Measurements from ENCODE around the gene CAVIN2.

Gene CAVIN2

GRCh38 chr2:191838526-191838925 is 8.4 kb downstream of the CAVIN2 start:
- DNase-seq, result no peak

DNA sequence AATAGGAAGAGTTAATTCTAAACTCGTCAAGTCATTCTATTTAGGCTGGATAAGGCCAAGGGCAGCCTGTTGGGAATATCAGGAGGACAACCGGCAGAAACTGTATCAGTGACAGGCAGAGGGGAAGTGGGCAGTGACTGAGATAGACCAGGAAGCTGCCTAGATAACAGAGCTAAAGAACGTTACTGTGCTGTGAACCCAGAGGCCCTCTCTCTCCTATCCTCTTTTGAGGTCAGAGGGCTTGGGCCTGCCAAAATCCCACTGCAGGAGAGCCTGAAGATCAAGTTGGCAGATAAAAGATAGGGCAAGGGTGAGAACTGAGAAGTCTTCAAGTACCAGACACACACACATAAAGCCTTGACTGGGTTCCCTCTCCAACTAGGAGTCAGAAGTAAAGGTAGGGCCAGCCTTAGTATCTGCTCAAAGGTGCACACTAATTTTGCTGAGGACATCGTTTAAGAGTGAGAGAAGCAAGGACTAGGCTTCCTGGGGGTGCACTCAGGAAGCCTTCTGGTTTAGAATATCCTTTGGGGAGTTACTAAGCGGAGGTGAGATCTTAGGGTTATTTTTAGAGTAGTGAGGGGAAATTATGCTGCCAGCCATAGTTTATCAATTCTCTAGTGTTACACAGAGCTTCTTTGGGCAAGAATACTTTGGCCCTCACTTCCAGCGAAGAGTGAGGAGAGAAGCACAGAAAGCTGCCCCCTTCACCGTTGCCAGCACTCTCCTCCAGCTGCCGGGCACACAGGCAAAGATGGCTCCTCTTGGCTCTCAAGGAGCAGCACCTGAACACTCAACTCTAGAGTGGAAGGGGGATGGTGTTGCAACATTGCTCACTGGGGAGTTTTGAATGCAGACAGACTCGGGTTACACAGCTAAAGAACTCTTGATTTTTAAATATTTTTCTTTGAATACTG is 9.8 kb downstream of the CAVIN2 start:
- no peak for DNase-seq

DNA sequence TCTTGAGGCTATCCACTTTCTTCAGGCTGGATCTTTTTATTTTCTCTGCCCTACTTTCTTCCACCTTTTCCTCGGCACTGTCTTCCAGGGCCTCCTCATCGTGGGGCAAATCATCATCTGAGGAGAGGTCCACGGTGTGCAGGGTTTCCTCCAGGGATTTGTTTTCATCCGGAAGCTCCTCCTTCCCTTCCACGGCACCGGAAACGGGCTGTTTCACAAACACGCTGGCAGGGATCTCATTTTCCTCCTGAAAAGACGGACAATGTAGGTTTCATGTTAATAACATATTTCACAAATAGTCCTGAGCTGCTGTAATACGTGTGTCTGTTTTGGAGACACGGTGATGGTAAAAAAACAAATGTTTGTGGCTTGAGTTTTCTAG is 10.4 kb downstream of the CAVIN2 start:
- no peak for DNase-seq

GRCh38 chr2:191835539-191836350 is 11.1 kb downstream of the CAVIN2 start:
- DNase-seq, result no peak

GRCh38 chr2:191835100-191835499 is 11.8 kb downstream of the CAVIN2 start:
- no peak for DNase-seq

DNA sequence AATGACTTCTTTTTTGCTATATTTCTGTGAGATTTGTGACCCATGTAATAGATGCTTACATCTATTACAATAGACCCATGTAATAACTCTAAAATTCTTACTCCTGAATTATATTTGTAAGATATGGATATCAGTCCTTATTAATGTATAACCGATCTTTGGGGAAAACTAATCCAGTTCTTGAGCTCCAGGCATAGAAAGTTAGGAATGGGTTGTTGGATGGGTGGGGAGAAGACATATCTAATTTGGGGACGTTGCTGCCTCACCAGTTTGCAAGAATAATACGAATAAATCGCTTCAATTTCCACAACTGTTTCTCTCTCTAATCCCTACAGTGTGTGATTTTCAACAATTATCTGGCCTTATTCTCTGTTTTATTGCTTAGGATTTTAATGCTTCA is 13.5 kb downstream of the CAVIN2 start:
- DNase-seq, result no peak

GRCh38 chr2:191832668-191833067 is 14.2 kb downstream of the CAVIN2 start:
- DNase-seq, result no peak

DNA sequence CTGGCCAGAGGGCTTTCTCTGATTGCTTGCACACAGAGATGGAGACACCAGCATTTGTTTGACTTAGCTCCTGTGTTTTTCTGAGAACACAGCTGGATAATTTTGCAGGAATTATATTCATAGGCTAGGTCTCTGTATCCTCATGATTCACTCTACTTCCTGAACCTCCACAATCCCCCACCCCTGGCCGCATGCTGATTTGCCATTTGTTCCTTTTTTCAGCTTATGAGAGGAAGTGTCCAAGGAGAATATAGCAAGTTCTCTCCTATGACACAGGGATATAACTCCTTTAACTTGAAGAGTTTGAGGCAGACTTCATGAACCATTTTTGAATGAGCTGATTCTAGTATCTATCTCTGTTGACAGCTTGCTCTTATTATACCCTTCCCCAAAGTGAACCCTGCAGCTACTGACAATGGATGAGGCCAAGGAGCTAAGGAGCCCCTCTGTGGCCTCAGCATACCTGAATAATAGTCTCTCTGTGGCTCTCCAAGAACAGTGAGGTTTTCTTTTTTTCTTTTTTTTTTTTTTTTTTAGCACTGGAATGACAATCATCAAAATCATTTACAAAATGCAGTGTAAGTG is 15.4 kb downstream of the CAVIN2 start:
- no peak for DNase-seq

GRCh38 chr2:191824398-191824797 is 22.5 kb downstream of the CAVIN2 start:
- DNase-seq, result no peak

GRCh38 chr2:191821078-191821477 is 25.8 kb downstream of the CAVIN2 start:
- DNase-seq, result no peak

DNA sequence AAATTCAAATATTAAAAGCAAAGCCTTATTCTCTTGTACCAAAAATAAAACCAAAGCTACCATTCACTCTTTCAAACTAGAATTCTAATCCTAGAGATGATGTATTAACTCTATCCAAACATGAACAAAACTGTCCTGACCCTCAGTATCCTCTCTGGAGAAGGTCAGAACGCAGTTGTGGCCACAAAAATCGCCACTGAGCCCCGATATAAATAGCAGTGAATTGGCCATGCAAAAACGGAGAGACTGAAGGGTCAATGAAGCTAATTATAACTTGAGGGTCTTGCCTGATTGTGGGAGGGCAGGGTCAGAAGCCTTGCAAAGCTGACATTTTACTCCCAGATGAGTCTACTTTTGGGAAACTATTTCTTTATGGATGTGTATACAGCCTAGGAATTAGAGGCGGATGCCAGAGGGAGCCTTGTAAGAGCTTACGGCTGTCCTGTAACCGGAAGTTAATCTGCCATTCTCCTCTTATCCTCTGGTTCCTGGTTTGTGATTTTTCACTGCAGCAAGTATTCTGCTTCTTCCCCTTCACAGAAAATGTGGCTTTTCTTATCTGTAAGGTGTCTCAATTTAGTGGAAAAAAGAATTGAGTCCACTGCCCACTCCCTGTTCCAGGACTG is 28.1 kb downstream of the CAVIN2 start:
- no peak for DNase-seq

DNA sequence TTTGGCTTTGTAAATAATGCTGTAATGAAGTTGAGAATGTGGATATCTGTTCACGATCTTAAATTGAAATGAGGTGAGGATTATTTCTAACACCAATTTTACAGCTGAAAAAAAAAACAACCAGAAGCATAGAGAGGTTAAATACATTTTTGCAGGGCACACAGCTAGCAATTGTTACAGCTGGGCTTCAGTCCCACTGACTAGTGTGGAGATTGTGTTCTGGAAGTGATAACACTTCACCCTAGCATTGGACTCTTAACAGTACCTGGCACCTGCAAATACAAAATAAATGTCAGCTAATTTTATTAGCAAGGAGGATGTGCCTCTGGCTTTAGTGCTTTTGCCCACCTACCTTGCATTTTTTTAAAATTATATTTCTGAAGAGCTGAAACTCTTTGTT is 28.8 kb downstream of the CAVIN2 start:
- no peak for DNase-seq

DNA sequence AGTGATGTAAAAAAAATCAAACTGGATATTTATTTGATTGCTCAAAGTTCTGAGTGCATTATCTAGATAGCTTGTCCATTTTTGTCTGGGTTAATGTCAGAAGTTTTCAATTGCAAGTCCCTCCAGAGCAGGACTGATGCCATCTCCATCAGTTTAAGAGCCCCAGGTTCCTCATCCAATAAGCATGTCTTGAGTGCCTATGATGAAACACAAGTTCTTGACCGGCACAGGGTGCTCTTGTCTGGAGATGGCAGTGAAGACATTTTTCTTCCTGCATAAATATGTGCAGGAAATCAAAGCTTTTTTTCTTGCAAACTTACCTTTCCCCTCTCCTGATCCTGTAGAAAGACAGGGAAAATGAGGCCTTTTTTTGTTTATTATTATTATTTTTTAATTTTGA is 31.9 kb downstream of the CAVIN2 start:
- DNase-seq, result no peak

DNA sequence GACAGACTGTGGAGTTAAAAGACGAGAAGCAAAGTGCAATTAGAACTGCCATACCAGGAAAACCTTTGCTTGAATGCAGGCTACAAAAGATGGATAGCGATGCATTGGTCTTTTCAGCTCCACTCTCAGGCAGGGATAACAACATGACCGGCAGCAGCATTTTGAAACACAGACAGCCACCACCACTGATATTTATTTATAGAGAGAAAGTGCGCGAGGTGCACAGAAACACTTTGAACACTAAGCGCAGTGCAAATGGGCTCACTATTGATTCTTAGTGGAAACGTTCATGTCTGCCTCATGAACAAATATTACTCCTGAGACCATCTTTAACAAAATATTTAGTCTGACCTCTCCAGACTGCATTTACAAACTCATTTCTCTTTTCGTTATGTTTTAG is 32.9 kb downstream of the CAVIN2 start:
- no peak for DNase-seq

DNA sequence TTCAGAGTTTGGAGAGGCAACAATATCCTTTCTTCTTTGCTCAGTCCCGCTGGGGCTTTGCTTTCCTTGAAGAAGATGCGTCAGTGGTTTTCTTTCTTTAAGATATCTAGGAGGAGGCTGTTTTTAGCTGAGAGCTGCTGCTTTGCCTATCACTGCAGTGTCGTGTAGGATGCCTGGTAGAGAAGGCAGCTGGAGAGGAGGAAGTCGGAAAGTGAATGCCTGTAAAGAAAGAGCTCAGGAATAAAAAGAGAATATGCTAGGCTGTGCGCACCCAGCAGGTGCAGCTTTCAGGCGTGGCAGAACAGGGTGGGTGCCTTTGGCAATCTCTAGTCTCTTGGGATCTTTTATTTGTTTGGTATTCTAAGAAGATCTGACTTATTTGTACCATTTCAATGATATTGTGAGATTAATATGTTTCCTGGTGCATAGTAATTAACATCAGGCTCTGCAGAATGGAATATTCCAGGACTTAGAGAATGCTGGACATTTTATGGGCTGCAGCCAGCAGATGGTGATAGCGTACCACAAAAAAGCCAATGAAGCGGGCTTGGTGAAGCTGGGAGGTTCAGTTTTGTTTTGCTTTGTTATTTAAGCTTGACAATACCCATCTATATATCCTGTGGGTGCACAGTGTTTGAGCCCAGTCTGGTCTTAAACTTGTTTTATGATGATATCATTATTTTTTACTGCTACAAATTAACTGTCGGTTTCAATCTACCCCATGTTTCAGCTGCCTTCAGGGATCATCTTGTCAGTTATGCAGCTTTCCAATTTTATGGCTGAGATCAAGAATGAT is 34.9 kb downstream of the CAVIN2 start:
- DNase-seq, result peak; percentile 17 to 48

GRCh38 chr2:191806396-191806795 is 40.5 kb downstream of the CAVIN2 start:
- DNase-seq, result no peak

DNA sequence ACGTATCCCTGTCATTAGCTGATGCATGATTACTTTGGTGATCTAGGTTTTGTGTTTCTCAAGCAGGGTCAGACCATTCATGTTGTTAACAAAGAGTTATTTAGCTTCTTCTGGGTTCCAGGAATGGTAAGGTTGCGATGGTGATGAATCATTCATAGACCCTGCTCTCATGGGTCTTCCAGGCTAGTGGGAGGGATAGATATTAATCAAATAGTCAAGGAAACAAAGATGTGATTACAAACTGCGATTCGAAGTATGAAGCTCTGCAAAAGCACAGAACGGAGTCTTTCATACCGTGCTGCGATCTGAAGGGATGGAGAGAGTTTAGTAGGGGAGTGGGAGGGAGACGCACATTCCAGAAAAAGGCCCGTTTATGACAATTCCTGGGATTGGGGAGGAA is 42.1 kb downstream of the CAVIN2 start:
- DNase-seq, result no peak

DNA sequence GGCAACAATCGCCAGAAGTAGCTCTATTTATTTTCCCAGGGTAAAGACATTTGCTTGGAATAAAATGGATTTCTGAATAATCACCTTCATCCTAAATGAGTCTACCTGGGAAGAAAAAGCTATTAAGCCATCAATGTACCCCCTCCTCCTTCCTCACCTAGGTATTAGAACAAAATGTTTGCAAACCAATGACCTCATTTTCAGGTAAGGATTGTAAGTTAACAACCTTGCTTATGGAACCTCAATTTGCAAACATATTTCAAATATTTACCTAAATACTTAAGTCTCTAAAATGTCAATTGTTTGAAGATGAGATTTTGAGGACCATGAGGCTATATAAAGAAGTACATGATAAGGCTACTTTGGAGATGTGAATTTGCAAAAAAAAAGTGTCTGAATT is 43.9 kb downstream of the CAVIN2 start:
- DNase-seq, result no peak

DNA sequence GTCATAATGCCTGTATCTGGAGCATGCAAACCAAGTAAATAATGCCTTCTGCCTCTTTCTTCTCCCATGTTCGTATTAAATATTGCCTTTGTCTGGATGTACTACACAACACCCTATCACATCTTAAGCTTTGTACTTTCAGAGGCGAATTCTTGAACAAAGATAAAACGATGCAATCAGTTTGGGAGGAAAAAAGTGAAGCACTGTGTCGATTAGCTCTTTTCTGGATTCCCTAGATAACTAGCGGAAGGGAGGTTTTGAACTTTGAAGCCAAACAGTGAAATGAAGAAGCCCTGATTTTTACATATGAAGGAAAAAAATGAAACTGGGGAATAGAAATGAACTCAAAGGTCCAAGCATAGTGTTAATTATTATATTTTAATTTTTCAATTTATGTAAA is 44.7 kb downstream of the CAVIN2 start:
- no peak for DNase-seq

- no peak for DNase-seq
Measured at GRCh38 chr2:191800874-191801273, 46.0 kb downstream of the CAVIN2 start.

DNA sequence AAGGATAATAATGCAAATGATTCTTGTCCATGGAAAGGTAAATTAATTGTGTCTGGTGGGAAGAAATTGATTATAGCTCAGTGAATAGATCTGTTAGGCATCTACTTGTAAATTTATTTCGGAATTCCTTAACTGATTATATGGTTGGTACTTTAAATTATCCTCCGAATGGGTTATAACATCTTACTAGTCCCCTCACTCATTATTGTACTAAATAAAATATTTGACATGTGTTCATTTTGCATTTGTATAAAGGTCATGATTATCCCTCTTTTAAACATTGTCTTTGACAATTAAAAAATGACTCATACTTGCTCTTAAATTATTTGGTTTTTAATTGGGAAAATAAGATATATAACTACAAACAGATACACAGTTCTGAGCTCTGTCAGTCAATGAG is 47.4 kb downstream of the CAVIN2 start:
- DNase-seq, result no peak
